ENCODE results near the gene CACNB1. TPM values are rescaled to one million over a fixed set of nuclear protein-coding genes. Genes with fewer than 3 reads are reported as not detected.

CACNB1 gene
- total and polyA plus RNA-seq, 2 of the 13 experiments (the other 11 are each of a cell fraction or from before 2014, with no cell fraction given), result 0.75 to 1.5 TPM

DNA sequence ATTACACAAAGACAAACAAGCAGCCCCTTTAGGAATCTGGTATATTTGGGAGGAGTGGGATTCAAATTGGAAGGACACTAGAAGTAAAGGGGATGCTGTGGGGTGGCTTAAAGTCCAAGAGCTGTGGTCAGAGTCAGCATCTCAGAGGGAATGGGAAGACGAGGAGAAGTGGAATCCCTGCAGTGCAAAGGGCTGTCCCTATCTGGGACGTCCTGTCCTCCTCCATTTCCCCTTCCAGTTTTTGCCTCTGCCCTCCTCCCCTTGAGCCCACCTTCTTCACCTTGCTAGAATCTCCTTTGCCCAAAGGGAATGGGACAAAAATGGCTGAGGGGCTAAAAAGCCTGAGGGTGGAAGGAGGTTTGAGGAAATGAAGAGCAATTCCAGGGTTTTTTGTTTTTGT lies 41.8 kb downstream of the CACNB1 start:
- Histone ChIP-seq H3K27me3 (ENCODE audit: control insufficient read depth in 1 of 2, insufficient read depth in 2 of 2, low read length in 2 of 2) (peaks cover 4 to 19% of the 10 kb centered on the region in 2 experiments), H3K9ac (ENCODE audit: insufficient read depth, low read depth, low read length) (peak overlapping the region; percentile 12; the same call in 1 of the 2 replicates), H2AFZ (ENCODE audit: low read length) (peak overlapping the region; percentile 61), H3K36me3 (replicated peaks in 1 of 2; ENCODE audit: control insufficient read depth in 1 of 2, insufficient read depth in 2 of 2, low read length in 2 of 2) (no peaks in the 10 kb centered on the region), H3K4me2 (ENCODE audit: low read depth, low read length) (peak overlapping the region; percentile 97), H3K4me3 (replicated peaks in 1 of 3; ENCODE audit: insufficient read depth in 1 of 3, low read depth in 2 of 3, low read length in 3 of 3) (peak overlapping the region; percentile 32 to 95 (median 78); a peak in 5 of 6 replicates), H3K9me3 (ENCODE audit: low read length) (no peaks in the 10 kb centered on the region), H3K4me1 (ENCODE audit: insufficient read depth, low read length) (peaks cover 41% of the 10 kb centered on the region), H3K27ac (ENCODE audit: extremely low read length, insufficient read depth, low read length) (no peak overlapping the region), H3K79me2 (ENCODE audit: insufficient read depth, low read length) (no peaks in the 10 kb centered on the region), H4K20me1 (ENCODE audit: insufficient read depth, low read length) (0 out of 2 replicates have a peak, but pooled peaks cover 2% of the 10 kb centered on the region)
- WGBS (ENCODE audit: low lambda C conversion rate), result 0% methylated on average over 2 of the region's 2 CpGs
- FAIRE-seq (no peak), DNase-seq (ENCODE audit: low spot score) (no peak), ATAC-seq (no peak)
- CTCF ChIA-PET (ENCODE audit: low intra/inter-chr PET ratio, low total read pairs), result no interaction called here
- TF ChIP-seq ZNF234 (CRISPR knock-in tag; conservative IDR thresholded peaks at IDR 0.05), result no peak
- TF ChIP-seq, protein P1, sequence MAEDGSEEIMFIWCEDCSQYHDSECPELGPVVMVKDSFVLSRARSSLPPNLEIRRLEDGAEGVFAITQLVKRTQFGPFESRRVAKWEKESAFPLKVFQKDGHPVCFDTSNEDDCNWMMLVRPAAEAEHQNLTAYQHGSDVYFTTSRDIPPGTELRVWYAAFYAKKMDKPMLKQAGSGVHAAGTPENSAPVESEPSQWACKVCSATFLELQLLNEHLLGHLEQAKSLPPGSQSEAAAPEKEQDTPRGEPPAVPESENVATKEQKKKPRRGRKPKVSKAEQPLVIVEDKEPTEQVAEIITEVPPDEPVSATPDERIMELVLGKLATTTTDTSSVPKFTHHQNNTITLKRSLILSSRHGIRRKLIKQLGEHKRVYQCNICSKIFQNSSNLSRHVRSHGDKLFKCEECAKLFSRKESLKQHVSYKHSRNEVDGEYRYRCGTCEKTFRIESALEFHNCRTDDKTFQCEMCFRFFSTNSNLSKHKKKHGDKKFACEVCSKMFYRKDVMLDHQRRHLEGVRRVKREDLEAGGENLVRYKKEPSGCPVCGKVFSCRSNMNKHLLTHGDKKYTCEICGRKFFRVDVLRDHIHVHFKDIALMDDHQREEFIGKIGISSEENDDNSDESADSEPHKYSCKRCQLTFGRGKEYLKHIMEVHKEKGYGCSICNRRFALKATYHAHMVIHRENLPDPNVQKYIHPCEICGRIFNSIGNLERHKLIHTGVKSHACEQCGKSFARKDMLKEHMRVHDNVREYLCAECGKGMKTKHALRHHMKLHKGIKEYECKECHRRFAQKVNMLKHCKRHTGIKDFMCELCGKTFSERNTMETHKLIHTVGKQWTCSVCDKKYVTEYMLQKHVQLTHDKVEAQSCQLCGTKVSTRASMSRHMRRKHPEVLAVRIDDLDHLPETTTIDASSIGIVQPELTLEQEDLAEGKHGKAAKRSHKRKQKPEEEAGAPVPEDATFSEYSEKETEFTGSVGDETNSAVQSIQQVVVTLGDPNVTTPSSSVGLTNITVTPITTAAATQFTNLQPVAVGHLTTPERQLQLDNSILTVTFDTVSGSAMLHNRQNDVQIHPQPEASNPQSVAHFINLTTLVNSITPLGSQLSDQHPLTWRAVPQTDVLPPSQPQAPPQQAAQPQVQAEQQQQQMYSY (CRISPR knock-in tag; IDR thresholded peaks at IDR 0.05), result peak; percentile 71; the same call in 1 of the 2 replicates
- BruUV-seq (replicated peaks), result no TSS peak
- POLR2A ChIA-PET, result no interaction called here
- intact Hi-C loops (cut with micrococcal nuclease; ENCODE audit: unreplicated experiment) (loop anchor here (10.0 kb wide), 1 partner anchor 241 kb away; no protein-coding TSS in a partner anchor), in situ Hi-C loops (cut with HindIII; ENCODE audit: extremely low pct_ligation_motif_present, low pct_unique_long_range_greater_than_20kb) (loop anchor here (25.0 kb wide), 1 partner anchor 393 kb away; the partner anchor contains the start of gene PSMB3)

DNA sequence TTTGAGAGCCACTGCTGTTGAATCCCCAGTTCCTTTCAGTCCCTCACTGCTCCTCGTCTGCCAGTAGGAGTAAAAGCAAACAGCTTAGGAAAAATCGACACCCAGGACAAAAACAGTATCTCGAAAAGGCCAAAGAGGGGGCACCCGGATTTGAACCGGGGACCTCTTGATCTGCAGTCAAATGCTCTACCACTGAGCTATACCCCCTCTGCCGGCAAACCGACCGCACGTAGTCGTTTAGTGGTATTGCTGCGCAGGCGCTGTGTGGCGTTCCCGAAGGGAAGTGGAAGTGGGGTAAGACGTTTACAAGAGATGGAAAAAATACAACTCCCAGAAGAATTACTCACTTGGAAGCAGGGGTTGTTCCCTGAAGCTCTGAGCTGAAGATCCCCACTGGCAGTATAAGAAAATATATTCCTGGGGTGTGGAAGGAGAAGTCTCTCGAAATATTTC lies 43.8 kb downstream of the CACNB1 start:
- peaks cover 8 to 39% of the 10 kb centered on the region in 2 experiments for H3K27me3 ChIP-seq (ENCODE audit: control insufficient read depth in 1 of 2, insufficient read depth in 2 of 2, low read length in 2 of 2)
- ATAC-seq, result peak; percentile 68
- WGBS (ENCODE audit: low lambda C conversion rate), result 2% methylated on average over 16 of the region's 16 CpGs
- peaks cover 41% of the 10 kb centered on the region for H3K4me1 ChIP-seq (ENCODE audit: insufficient read depth, low read length)
- H3K79me2 ChIP-seq (ENCODE audit: insufficient read depth, low read length), result no peaks in the 10 kb centered on the region
- peak overlapping the region; percentile 70 for H3K9ac ChIP-seq (ENCODE audit: insufficient read depth, low read depth, low read length)
- BruUV-seq (replicated peaks), result no TSS peak
- peak; percentile 90 for DNase-seq (ENCODE audit: low spot score)
- H3K9me3 ChIP-seq (ENCODE audit: low read length), result no peaks in the 10 kb centered on the region
- intact Hi-C loops (cut with micrococcal nuclease; ENCODE audit: unreplicated experiment), result loop anchor here (1.0 to 10.0 kb wide), 5 partner anchors 84 to 401 kb away; partner anchors contain the start of genes LASP1 and PSMB3
- peak overlapping the region; percentile 43 for H3K27ac ChIP-seq (ENCODE audit: extremely low read length, insufficient read depth, low read length)
- CTCF ChIA-PET (ENCODE audit: low intra/inter-chr PET ratio, low total read pairs), result interaction anchor here (1.4 to 2.5 kb wide), 5 partner anchors 11 to 286 kb away, joined by 4 to 33 read pairs (median 7); no protein-coding TSS in a partner anchor
- peak overlapping the region; percentile 97 for H3K4me2 ChIP-seq (ENCODE audit: low read depth, low read length)
- POLR2A ChIA-PET, result interaction anchor here (0.7 to 2.5 kb wide), 15 partner anchors 9 to 536 kb away, joined by 3 to 28 read pairs (median 5); partner anchors contain the start of genes CDK12, LASP1, RPL19 and RPL23
- peak overlapping the region; percentile 38 for H2AFZ ChIP-seq (ENCODE audit: low read length)
- peak overlapping the region; percentile 69 to 95 (median 78) for H3K4me3 ChIP-seq (replicated peaks in 1 of 3; ENCODE audit: insufficient read depth in 1 of 3, low read depth in 2 of 3, low read length in 3 of 3)
- 0 out of 2 replicates have a peak, but pooled peaks cover 2% of the 10 kb centered on the region for H4K20me1 ChIP-seq (ENCODE audit: insufficient read depth, low read length)
- in situ Hi-C loops (cut with HindIII; ENCODE audit: extremely low pct_ligation_motif_present, low pct_unique_long_range_greater_than_20kb), result loop anchor here (5.0 to 25.0 kb wide), 4 partner anchors 81 to 391 kb away; partner anchors contain the start of gene PSMB3
- H3K36me3 ChIP-seq (replicated peaks in 1 of 2; ENCODE audit: control insufficient read depth in 1 of 2, insufficient read depth in 2 of 2, low read length in 2 of 2), result no peaks in the 10 kb centered on the region
- FAIRE-seq, result peak; percentile 88
- TF ChIP-seq ZNF530 (CRISPR knock-in tag; IDR thresholded peaks at IDR 0.05; ENCODE audit: low read depth) (no peak), MAF1 (CRISPR knock-in tag; IDR thresholded peaks at IDR 0.05; ENCODE audit: borderline replicate concordance) (peak; percentile 99), HMGA1 (CRISPR knock-in tag; conservative IDR thresholded peaks at IDR 0.05) (no peak), FOXO1 (CRISPR knock-in tag; IDR thresholded peaks at IDR 0.05) (no peak; the same call in none of the 2 replicates), PCBP1 (IDR thresholded peaks at IDR 0.05; ENCODE audit: borderline replicate concordance, low read depth, low read length) (no peak)
- TF ChIP-seq, protein P2, sequence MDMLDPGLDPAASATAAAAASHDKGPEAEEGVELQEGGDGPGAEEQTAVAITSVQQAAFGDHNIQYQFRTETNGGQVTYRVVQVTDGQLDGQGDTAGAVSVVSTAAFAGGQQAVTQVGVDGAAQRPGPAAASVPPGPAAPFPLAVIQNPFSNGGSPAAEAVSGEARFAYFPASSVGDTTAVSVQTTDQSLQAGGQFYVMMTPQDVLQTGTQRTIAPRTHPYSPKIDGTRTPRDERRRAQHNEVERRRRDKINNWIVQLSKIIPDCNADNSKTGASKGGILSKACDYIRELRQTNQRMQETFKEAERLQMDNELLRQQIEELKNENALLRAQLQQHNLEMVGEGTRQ (IDR thresholded peaks at IDR 0.05; ENCODE audit: low read depth, low read length), result no peak
- TF ChIP-seq, protein P2 (CRISPR knock-in tag; IDR thresholded peaks at IDR 0.05; ENCODE audit: borderline replicate concordance), result no peak
- TF ChIP-seq, protein P3, sequence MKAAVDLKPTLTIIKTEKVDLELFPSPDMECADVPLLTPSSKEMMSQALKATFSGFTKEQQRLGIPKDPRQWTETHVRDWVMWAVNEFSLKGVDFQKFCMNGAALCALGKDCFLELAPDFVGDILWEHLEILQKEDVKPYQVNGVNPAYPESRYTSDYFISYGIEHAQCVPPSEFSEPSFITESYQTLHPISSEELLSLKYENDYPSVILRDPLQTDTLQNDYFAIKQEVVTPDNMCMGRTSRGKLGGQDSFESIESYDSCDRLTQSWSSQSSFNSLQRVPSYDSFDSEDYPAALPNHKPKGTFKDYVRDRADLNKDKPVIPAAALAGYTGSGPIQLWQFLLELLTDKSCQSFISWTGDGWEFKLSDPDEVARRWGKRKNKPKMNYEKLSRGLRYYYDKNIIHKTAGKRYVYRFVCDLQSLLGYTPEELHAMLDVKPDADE (CRISPR knock-in tag; IDR thresholded peaks at IDR 0.05), result no peak
